ENCODE results near the gene AADACL3. TPM values are rescaled to one million over a fixed set of nuclear protein-coding genes. Genes with fewer than 3 reads are reported as not detected.
A peak's percentile ranks its signal among the peaks of the same experiment; 100 is the strongest.
"Not testable (repeated sequence)": the region's sequence is repeated elsewhere in the genome, so short reads cannot be mapped to it uniquely, and the experiment has no call there.

AADACL3 gene
- total and polyA plus RNA-seq, 2 experiments from 2014 or later = not detected

DNA sequence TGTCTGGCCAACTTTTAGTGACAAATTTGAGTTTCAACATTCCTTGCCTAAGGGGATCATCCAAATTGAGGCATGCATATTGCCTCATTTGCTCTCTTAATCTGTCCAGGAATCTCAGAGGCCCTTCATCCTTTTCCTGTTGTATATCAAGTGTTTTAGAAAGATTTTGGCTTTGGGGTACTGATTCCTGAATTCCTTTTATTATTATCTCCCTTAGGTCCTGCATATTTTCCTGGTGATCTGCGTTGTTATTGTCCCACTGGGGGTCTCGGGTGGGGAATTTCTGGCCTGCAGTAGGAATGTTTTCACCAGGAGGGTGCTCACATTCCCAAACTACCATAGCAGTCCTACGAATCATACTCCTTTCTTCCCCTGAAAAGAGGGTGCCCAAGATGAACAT, 4.4 kb upstream of the AADACL3 start:
- DNase-seq = peak; percentile 35
- 28 to 40% methylated on average over 3 of the region's 3 CpGs for WGBS, 2 experiments (ENCODE audit: low coverage in 1 of 2, low lambda C conversion rate in 2 of 2, missing lambda C conversion rate in 2 of 2)
- H3K27me3 ChIP-seq (replicated peaks; ENCODE audit: insufficient read depth) = no peaks in the 10 kb centered on the region
- no peak overlapping the region for H3K4me3 ChIP-seq
- no peak overlapping the region for H3K9ac ChIP-seq
- no peak overlapping the region for H3K4me2 ChIP-seq (ENCODE audit: unreplicated experiment)
- no peaks in the 10 kb centered on the region for H3K9me2 ChIP-seq (ENCODE audit: insufficient read depth)
- in situ Hi-C loops (cut with MboI) = no loop called here
- no peak overlapping the region for H2AFZ ChIP-seq
- peaks cover 44% of the 10 kb centered on the region for H3K4me1 ChIP-seq (ENCODE audit: insufficient read depth)
- no peaks in the 10 kb centered on the region for H3K79me2 ChIP-seq (ENCODE audit: insufficient read depth)
- no peaks in the 10 kb centered on the region for H3K9me3 ChIP-seq (ENCODE audit: low read depth)
- no peak for TF ChIP-seq EZH2phosphoT487 (IDR thresholded peaks at IDR 0.05; ENCODE audit: insufficient read depth, low read depth)
- no peak for TF ChIP-seq EZH2 (IDR thresholded peaks at IDR 0.05; ENCODE audit: insufficient read depth, poor library complexity, severe bottlenecking)
- no peak overlapping the region for H3K27ac ChIP-seq
- peaks cover 24% of the 10 kb centered on the region; the same call in 1 of the 2 replicates for H3F3A ChIP-seq (ENCODE audit: insufficient read depth)
- no peaks in the 10 kb centered on the region for H3K36me3 ChIP-seq (ENCODE audit: low read depth)
- no peaks in the 10 kb centered on the region for H4K20me1 ChIP-seq (ENCODE audit: insufficient read depth)

GRCh38 chr1:12712076-12712475, 3.8 kb upstream of the AADACL3 start:
- no peaks in the 10 kb centered on the region for H3K79me2 ChIP-seq (ENCODE audit: insufficient read depth)
- H3K27me3 ChIP-seq (replicated peaks; ENCODE audit: insufficient read depth) = no peaks in the 10 kb centered on the region
- no peak for TF ChIP-seq EZH2 (IDR thresholded peaks at IDR 0.05; ENCODE audit: insufficient read depth, poor library complexity, severe bottlenecking)
- no peak for TF ChIP-seq EZH2phosphoT487 (IDR thresholded peaks at IDR 0.05; ENCODE audit: insufficient read depth, low read depth)
- no peak for DNase-seq
- in situ Hi-C loops (cut with MboI) = no loop called here
- H3F3A ChIP-seq (ENCODE audit: insufficient read depth) = peaks cover 24% of the 10 kb centered on the region; the same call in 1 of the 2 replicates
- H3K4me2 ChIP-seq (ENCODE audit: unreplicated experiment) = no peak overlapping the region
- no peak overlapping the region for H3K9ac ChIP-seq
- no peak overlapping the region for H3K4me3 ChIP-seq
- H4K20me1 ChIP-seq (ENCODE audit: insufficient read depth) = no peaks in the 10 kb centered on the region
- no peak overlapping the region for H2AFZ ChIP-seq
- peaks cover 44% of the 10 kb centered on the region for H3K4me1 ChIP-seq (ENCODE audit: insufficient read depth)
- no peak overlapping the region for H3K27ac ChIP-seq
- WGBS, 2 experiments (ENCODE audit: low coverage in 1 of 2, low lambda C conversion rate in 2 of 2, missing lambda C conversion rate in 2 of 2) = 54 to 86% methylated on average over 1 of the region's 1 CpG
- H3K36me3 ChIP-seq (ENCODE audit: low read depth) = no peaks in the 10 kb centered on the region
- H3K9me3 ChIP-seq (ENCODE audit: low read depth) = no peaks in the 10 kb centered on the region
- no peaks in the 10 kb centered on the region for H3K9me2 ChIP-seq (ENCODE audit: insufficient read depth)

- no peaks in the 10 kb centered on the region for H3K36me3 ChIP-seq (ENCODE audit: low read depth)
- no peaks in the 10 kb centered on the region for H3K9me3 ChIP-seq (ENCODE audit: low read depth)
- H3K27ac ChIP-seq = no peak overlapping the region
- no peak overlapping the region for H3K4me3 ChIP-seq
- H3K9ac ChIP-seq = no peak overlapping the region
- H3K79me2 ChIP-seq (ENCODE audit: insufficient read depth) = no peaks in the 10 kb centered on the region
- no peaks in the 10 kb centered on the region for H3K27me3 ChIP-seq (replicated peaks; ENCODE audit: insufficient read depth)
- 74 to 75% methylated on average over 8 of the region's 8 CpGs for WGBS, 2 experiments (ENCODE audit: low coverage in 1 of 2, low lambda C conversion rate in 2 of 2, missing lambda C conversion rate in 2 of 2)
- TF ChIP-seq EZH2 (IDR thresholded peaks at IDR 0.05; ENCODE audit: insufficient read depth, poor library complexity, severe bottlenecking) (no peak), EZH2phosphoT487 (IDR thresholded peaks at IDR 0.05; ENCODE audit: insufficient read depth, low read depth) (no peak)
- no peak overlapping the region for H3K4me2 ChIP-seq (ENCODE audit: unreplicated experiment)
- H3K4me1 ChIP-seq (ENCODE audit: insufficient read depth) = peaks cover 44% of the 10 kb centered on the region
- no peaks in the 10 kb centered on the region for H4K20me1 ChIP-seq (ENCODE audit: insufficient read depth)
- H3K9me2 ChIP-seq (ENCODE audit: insufficient read depth) = no peaks in the 10 kb centered on the region
- in situ Hi-C loops (cut with MboI) = no loop called here
- peaks cover 24% of the 10 kb centered on the region; the same call in 1 of the 2 replicates for H3F3A ChIP-seq (ENCODE audit: insufficient read depth)
- H2AFZ ChIP-seq = no peak overlapping the region
- no peak for DNase-seq
Measured at GRCh38 chr1:12712929-12713328, 3.0 kb upstream of the AADACL3 start.

- peaks cover 39% of the 10 kb centered on the region for H3K4me1 ChIP-seq (ENCODE audit: insufficient read depth)
- H3K4me2 ChIP-seq (ENCODE audit: unreplicated experiment); H3K4me3 ChIP-seq; H3K27me3 ChIP-seq (replicated peaks; ENCODE audit: insufficient read depth); H3K9ac ChIP-seq; DNase-seq; H2AFZ ChIP-seq; H3K36me3 ChIP-seq (ENCODE audit: low read depth); H3K79me2 ChIP-seq (ENCODE audit: insufficient read depth); H3K27ac ChIP-seq; H3K9me2 ChIP-seq (ENCODE audit: insufficient read depth); H3K9me3 ChIP-seq (ENCODE audit: low read depth); in situ Hi-C loops (cut with MboI); H4K20me1 ChIP-seq (ENCODE audit: insufficient read depth): not testable (repeated sequence)
- H3F3A ChIP-seq (ENCODE audit: insufficient read depth) = peaks cover 20% of the 10 kb centered on the region; the same call in 1 of the 2 replicates
- WGBS, 2 experiments (ENCODE audit: low coverage in 1 of 2, low lambda C conversion rate in 2 of 2, missing lambda C conversion rate in 2 of 2) = 66 to 74% methylated on average over 5 of the region's 5 CpGs
Measured at GRCh38 chr1:12713651-12714050, 2.3 kb upstream of the AADACL3 start.
